K562 (cell line): ENCODE measurements around the gene CD55. TPM values are rescaled to one million over a fixed set of nuclear protein-coding genes. Genes with fewer than 3 reads are reported as not detected.

Experiments used
- ARHGAP35 ChIP-seq: fragments of 450-650 bp; IDR thresholded peaks from 2 replicates; pipeline ENCODE4 v1.6.1; 2018; ENCODE audit not compliant: partially characterized antibody
- ATF1 ChIP-seq, 2 experiments: fragments of 450-650 bp in 1 of 2; IDR thresholded peaks; 2 replicates each; pipeline ENCODE4 v1.6.1; 2016; ENCODE audit warnings: missing compliant biosample characterization in 1 of 2, missing genetic modification characterization in 1 of 2
- CREBBP ChIP-seq: IDR thresholded peaks from one replicate; pipeline ENCODE4 v1.6.1; 2012; ENCODE audit warnings: low read depth, mild to moderate bottlenecking, control low read depth, inconsistent platforms, low read length
- CTBP1 ChIP-seq: fragments of 450-650 bp; IDR thresholded peaks from 2 replicates; pipeline ENCODE4 v1.6.1; 2016; ENCODE audit warnings: borderline replicate concordance
- GATA2 ChIP-seq: sonication (generic); formaldehyde crosslinking; IDR thresholded peaks from 2 replicates; pipeline ENCODE4 v1.4.0; 2020; ENCODE audit warnings: mild to moderate bottlenecking, missing genetic modification reagents
- HCFC1 ChIP-seq: IDR thresholded peaks from 2 replicates; pipeline ENCODE4 v1.6.1; 2012; ENCODE audit warnings: low read depth, low read length, improper control_type of control experiment
- HDAC8 ChIP-seq: fragments of 450-650 bp; IDR thresholded peaks from 2 replicates; pipeline ENCODE4 v1.6.1; 2016; ENCODE audit warnings: mild to moderate bottlenecking, missing genetic modification characterization, moderate library complexity, missing compliant biosample characterization
- MAFK ChIP-seq: IDR thresholded peaks from 2 replicates; pipeline ENCODE4 v1.6.1; 2011; ENCODE audit warnings: low read length, improper control_type of control experiment
- MEF2A ChIP-seq: IDR thresholded peaks from 2 replicates; pipeline ENCODE4 v1.6.1; 2011; ENCODE audit warnings: low read depth, mild to moderate bottlenecking, low read length, moderate library complexity; ENCODE audit not compliant: control insufficient read depth
- MEIS2 ChIP-seq: fragments of 450-650 bp; IDR thresholded peaks from 2 replicates; pipeline ENCODE4 v1.6.1; 2014; ENCODE audit warnings: mild to moderate bottlenecking; ENCODE audit not compliant: partially characterized antibody
- MITF ChIP-seq: IDR thresholded peaks from 2 replicates; pipeline ENCODE4 v1.6.1; 2014; ENCODE audit warnings: antibody characterized with exemption
- REST ChIP-seq, 2 experiments: fragments of 450-650 bp; formaldehyde crosslinking in 1 of 2; IDR thresholded peaks; 2 replicates each; pipeline versions ENCODE4 v1.4.0 to v1.6.1; 2014 to 2020; ENCODE audit warnings: mild to moderate bottlenecking in 2 of 2, borderline replicate concordance in 1 of 2, low read depth in 1 of 2
- RNF2 ChIP-seq: sonication (generic); IDR thresholded peaks from 2 replicates; pipeline ENCODE4 v1.6.1; 2016
- TEAD4 ChIP-seq, 2 experiments: sonication (generic) in 1 of 2; formaldehyde crosslinking in 1 of 2; IDR thresholded peaks; 2 replicates each; pipeline versions ENCODE4 v1.6.1 to v1.8.0; 2012 to 2022; ENCODE audit warnings: borderline replicate concordance in 1 of 2, inconsistent platforms in 1 of 2, low read length in 1 of 2, mild to moderate bottlenecking in 1 of 2, missing genetic modification reagents in 1 of 2
- ZNF274 ChIP-seq: IDR thresholded peaks from 2 replicates; pipeline ENCODE4 v1.6.1; 2011; ENCODE audit warnings: low read depth, mild to moderate bottlenecking, low read length, moderate library complexity, borderline replicate concordance
- ZNF354B ChIP-seq: fragments of 250-450 bp; sonication (Bioruptor Pico); IDR thresholded peaks from 2 replicates; pipeline ENCODE4 v1.4.0; 2020
- ZNF561 ChIP-seq: fragments of 450-650 bp; formaldehyde crosslinking; conservative IDR thresholded peaks from 2 replicates; pipeline ENCODE4 v1.4.0; 2020; ENCODE audit warnings: mild to moderate bottlenecking, moderate library complexity
- ZNF699 ChIP-seq: fragments of 250-450 bp; sonication (Bioruptor Pico); IDR thresholded peaks from 2 replicates; pipeline ENCODE4 v1.8.0; 2021; ENCODE audit warnings: mild to moderate bottlenecking, moderate library complexity; ENCODE audit not compliant: insufficient replicate concordance
- ZNF717 ChIP-seq: fragments of 250-450 bp; sonication (Bioruptor Pico); IDR thresholded peaks from 2 replicates; pipeline ENCODE4 v1.5.0; 2021
- ZNF77 ChIP-seq: fragments of 250-450 bp; sonication (Bioruptor Pico); IDR thresholded peaks from 2 replicates; pipeline ENCODE4 v1.5.0; 2020
- ZNF830 ChIP-seq: fragments of 250-450 bp; sonication (Bioruptor Pico); IDR thresholded peaks from 2 replicates; pipeline ENCODE4 v1.5.0; 2021; ENCODE audit warnings: mild to moderate bottlenecking
- polyA plus RNA-seq, 8 experiments: library from polyadenylated mRNA; depleted of rRNA in 4 of 8; stranded (reverse) in 5 of 8; unstranded in 3 of 8; fragments of >200 nt; fragmentation: Nextera tagmentation in 2 of 8; fragmentation: Illumina TruSeq in 1 of 8; extraction: Ambion mirVana in 2 of 8; extraction: Trizol in 1 of 8; gene quantifications; 2 replicates each; pipeline versions ENCODE4 v1.2.1 to v1.2.3, GENCODE V29; 2011 to 2014; ENCODE audit warnings: inconsistent platforms in 1 of 8, missing spikeins in 1 of 8
- total RNA-seq, 7 experiments: library from RNA; depleted of rRNA in 6 of 7; stranded (reverse); fragments of >200 nt in 6 of 7; fragmentation: Illumina TruSeq in 2 of 7; extraction: Trizol in 2 of 7; gene quantifications; 2 replicates each; pipeline versions ENCODE4 v1.2.1 to v1.2.3, GENCODE V29; 2011 to 2021; ENCODE audit warnings: low replicate concordance in 1 of 7

The CD55 gene
- total and polyA plus RNA-seq, 9 of the 15 experiments (the other 6 are each of a cell fraction or from before 2014, with no cell fraction given), result 17.7 to 150 (median 97.0) TPM

GRCh38 chr1:207309745-207310273 is 11.7 kb upstream of the CD55 start (continued):
- peak; percentile 30; the same call in 1 of the 2 replicates for TF ChIP-seq REST (IDR thresholded peaks at IDR 0.05; ENCODE audit: borderline replicate concordance)
- no peak for TF ChIP-seq REST (CRISPR knock-in tag; IDR thresholded peaks at IDR 0.05; ENCODE audit: low read depth)
- peak; percentile 81 for TF ChIP-seq MEIS2
- peak; percentile 88 for TF ChIP-seq TEAD4 (IDR thresholded peaks at IDR 0.05; ENCODE audit: low read length)
- TF ChIP-seq TEAD4 (CRISPR knock-in tag; IDR thresholded peaks at IDR 0.05; ENCODE audit: borderline replicate concordance), result no peak
- no peak for TF ChIP-seq ARHGAP35
- no peak for TF ChIP-seq ZNF830
- TF ChIP-seq MITF, result 0 out of 2 replicates have a peak, but pooled peaks have one; percentile 44
- no peak for TF ChIP-seq HCFC1
- peak; percentile 98 for TF ChIP-seq ZNF354B (CRISPR knock-in tag)
- no peak for TF ChIP-seq MAFK
- TF ChIP-seq RNF2, result peak; percentile 89
- no peak for TF ChIP-seq ZNF717
- no peak for TF ChIP-seq ZNF274
- TF ChIP-seq CTBP1, result peak; percentile 59; the same call in 1 of the 2 replicates
- TF ChIP-seq ATF1 (CRISPR knock-in tag; IDR thresholded peaks at IDR 0.05), result no peak
- 0 out of 2 replicates have a peak, but pooled peaks have one; percentile 32 for TF ChIP-seq ATF1 (tag; IDR thresholded peaks at IDR 0.05)
- TF ChIP-seq ZNF699 (CRISPR knock-in tag), result no peak
- TF ChIP-seq MEF2A, result peak; percentile 55; the same call in 1 of the 2 replicates
- no peak for TF ChIP-seq GATA2 (CRISPR knock-in tag)
- TF ChIP-seq ZNF561, result no peak
- no peak for TF ChIP-seq CREBBP
- no peak for TF ChIP-seq HDAC8 (tag)
- no peak for TF ChIP-seq ZNF77 (CRISPR knock-in tag)
